HepG2 (cell line): ENCODE measurements around the gene MACROD2. TPM values are rescaled to one million over a fixed set of nuclear protein-coding genes. Genes with fewer than 3 reads are reported as not detected.

ENCODE experiments used
- BRD4 ChIP-seq: sonication (generic); formaldehyde crosslinking; IDR thresholded peaks from 2 replicates; pipeline ENCODE4 v1.4.0; 2020; ENCODE audit warnings: missing genetic modification reagents
- CAMTA2 ChIP-seq: sonication (generic); formaldehyde crosslinking; IDR thresholded peaks from 2 replicates; pipeline ENCODE4 v1.4.0; 2020; ENCODE audit warnings: mild to moderate bottlenecking, missing genetic modification reagents, borderline replicate concordance
- CSRNP1 ChIP-seq: sonication (generic); formaldehyde crosslinking; IDR thresholded peaks from 2 replicates; pipeline ENCODE4 v1.8.1; 2023; ENCODE audit warnings: mild to moderate bottlenecking, missing genetic modification reagents
- ELF3 ChIP-seq: IDR thresholded peaks from 2 replicates; pipeline ENCODE4 v1.6.1; 2016; ENCODE audit warnings: missing genetic modification reagents, missing compliant biosample characterization
- GMEB1 ChIP-seq: sonication (generic); formaldehyde crosslinking; IDR thresholded peaks from 2 replicates; pipeline ENCODE4 v1.5.1; 2020; ENCODE audit warnings: missing genetic modification reagents, mild to moderate bottlenecking, borderline replicate concordance
- GTF2F1 ChIP-seq: fragments of 150-350 bp; IDR thresholded peaks from 2 replicates; pipeline ENCODE4 v1.6.1; 2014; ENCODE audit warnings: low read length
- KDM3A ChIP-seq: IDR thresholded peaks from 2 replicates; pipeline ENCODE4 v1.6.1; 2018; ENCODE audit warnings: low read depth, missing compliant biosample characterization
- NONO ChIP-seq, 2 experiments: fragments of 450-650 bp in 1 of 2; sonication (generic) in 1 of 2; formaldehyde crosslinking in 1 of 2; IDR thresholded peaks in 1 of 2; conservative IDR thresholded peaks in 1 of 2; 2 replicates each; pipeline versions ENCODE4 v1.6.1 to v1.8.0; 2017 to 2022; ENCODE audit warnings: mild to moderate bottlenecking in 1 of 2, missing genetic modification reagents in 1 of 2, moderate library complexity in 1 of 2
- NR2F1 ChIP-seq, 2 experiments: fragments of 450-650 bp in 1 of 2; formaldehyde crosslinking in 1 of 2; IDR thresholded peaks; 2 replicates each; pipeline versions ENCODE4 v1.5.0 to v1.6.1; 2016 to 2020; ENCODE audit warnings: mild to moderate bottlenecking in 1 of 2, missing compliant biosample characterization in 1 of 2, missing genetic modification reagents in 1 of 2, moderate library complexity in 1 of 2
- SMAD9 ChIP-seq: sonication (generic); formaldehyde crosslinking; IDR thresholded peaks from 2 replicates; pipeline ENCODE4 v1.5.1; 2020; ENCODE audit warnings: mild to moderate bottlenecking, missing genetic modification reagents
- TOE1 ChIP-seq: sonication (generic); formaldehyde crosslinking; IDR thresholded peaks from 2 replicates; pipeline ENCODE4 v1.4.0; 2020; ENCODE audit warnings: mild to moderate bottlenecking, missing genetic modification reagents
- ZNF17 ChIP-seq: sonication (generic); formaldehyde crosslinking; IDR thresholded peaks from 2 replicates; pipeline ENCODE4 v1.5.0; 2020; ENCODE audit warnings: mild to moderate bottlenecking, missing genetic modification reagents
- ZNF788 ChIP-seq: sonication (generic); formaldehyde crosslinking; IDR thresholded peaks from 2 replicates; pipeline ENCODE4 v1.5.0; 2020; ENCODE audit warnings: mild to moderate bottlenecking, missing genetic modification reagents, borderline replicate concordance
- polyA plus RNA-seq, 8 experiments: library from polyadenylated mRNA; depleted of rRNA in 3 of 8; stranded (reverse) in 7 of 8; unstranded in 1 of 8; fragments of >200 nt; fragmentation: Illumina TruSeq in 4 of 8; extraction: Trizol in 4 of 8; gene quantifications; 2 replicates each; pipeline versions ENCODE4 v1.2.1 to v1.2.3, GENCODE V29; 2011 to 2016; ENCODE audit warnings: low read depth in 4 of 8, missing spikeins in 1 of 8, mixed read lengths in 1 of 8; ENCODE audit not compliant: insufficient read depth in 1 of 8
- total RNA-seq, 5 experiments: library from RNA; depleted of rRNA; stranded (reverse); fragments of >200 nt; fragmentation: Illumina TruSeq; extraction: Trizol; gene quantifications; 2 replicates each; pipeline ENCODE4 v1.2.3, GENCODE V29; 2016; ENCODE audit warnings: low read depth in 1 of 5
- TF ChIP-seq, protein P1 (sequence below): sonication (generic); formaldehyde crosslinking; IDR thresholded peaks from 2 replicates; pipeline ENCODE4 v1.5.0; 2020; ENCODE audit warnings: mild to moderate bottlenecking, missing genetic modification reagents
- TF ChIP-seq, protein P2 (sequence below): sonication (generic); formaldehyde crosslinking; IDR thresholded peaks from 2 replicates; pipeline ENCODE4 v1.8.0; 2022; ENCODE audit warnings: low read depth, missing genetic modification reagents
- TF ChIP-seq, protein P3 (sequence below): sonication (generic); formaldehyde crosslinking; IDR thresholded peaks from 2 replicates; pipeline ENCODE4 v1.5.1; 2020; ENCODE audit warnings: mild to moderate bottlenecking, missing genetic modification reagents, borderline replicate concordance

The MACROD2 gene
- total and polyA plus RNA-seq, 2 of the 13 experiments (the other 11 are each of a cell fraction or from before 2014, with no cell fraction given) = 0.13 to 0.51 TPM

DNA sequence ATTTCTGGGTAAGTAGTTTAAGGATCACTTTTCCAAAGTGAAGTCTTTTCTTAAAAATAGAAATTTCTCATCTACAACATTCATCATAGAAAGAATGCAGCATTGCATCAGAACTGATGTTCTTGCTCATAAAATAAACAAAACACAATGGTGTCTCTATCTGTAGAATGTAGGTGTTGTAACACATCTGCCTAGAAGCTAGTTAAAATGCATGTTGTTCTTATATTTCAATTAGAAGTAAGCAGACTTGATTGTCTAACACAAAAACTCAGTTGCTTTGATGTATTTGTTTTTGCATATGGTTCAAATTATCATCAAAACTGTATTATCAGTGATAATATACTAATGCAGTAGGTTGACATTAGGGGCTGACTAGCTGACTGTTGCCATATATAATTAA, 996.8 kb downstream of the MACROD2 start (continued):
- TF ChIP-seq, protein P1, sequence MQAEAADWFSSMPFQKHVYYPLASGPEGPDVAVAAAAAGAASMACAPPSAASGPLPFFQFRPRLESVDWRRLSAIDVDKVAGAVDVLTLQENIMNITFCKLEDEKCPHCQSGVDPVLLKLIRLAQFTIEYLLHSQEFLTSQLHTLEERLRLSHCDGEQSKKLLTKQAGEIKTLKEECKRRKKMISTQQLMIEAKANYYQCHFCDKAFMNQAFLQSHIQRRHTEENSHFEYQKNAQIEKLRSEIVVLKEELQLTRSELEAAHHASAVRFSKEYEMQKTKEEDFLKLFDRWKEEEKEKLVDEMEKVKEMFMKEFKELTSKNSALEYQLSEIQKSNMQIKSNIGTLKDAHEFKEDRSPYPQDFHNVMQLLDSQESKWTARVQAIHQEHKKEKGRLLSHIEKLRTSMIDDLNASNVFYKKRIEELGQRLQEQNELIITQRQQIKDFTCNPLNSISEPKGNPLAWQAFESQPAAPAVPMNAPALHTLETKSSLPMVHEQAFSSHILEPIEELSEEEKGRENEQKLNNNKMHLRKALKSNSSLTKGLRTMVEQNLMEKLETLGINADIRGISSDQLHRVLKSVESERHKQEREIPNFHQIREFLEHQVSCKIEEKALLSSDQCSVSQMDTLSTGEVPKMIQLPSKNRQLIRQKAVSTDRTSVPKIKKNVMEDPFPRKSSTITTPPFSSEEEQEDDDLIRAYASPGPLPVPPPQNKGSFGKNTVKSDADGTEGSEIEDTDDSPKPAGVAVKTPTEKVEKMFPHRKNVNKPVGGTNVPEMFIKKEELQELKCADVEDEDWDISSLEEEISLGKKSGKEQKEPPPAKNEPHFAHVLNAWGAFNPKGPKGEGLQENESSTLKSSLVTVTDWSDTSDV (CRISPR knock-in tag) = no peak
- TF ChIP-seq TOE1 (CRISPR knock-in tag) = no peak
- TF ChIP-seq CSRNP1 = no peak
- TF ChIP-seq ZNF17 (CRISPR knock-in tag) = no peak
- no peak for TF ChIP-seq CAMTA2
- TF ChIP-seq, protein P2, sequence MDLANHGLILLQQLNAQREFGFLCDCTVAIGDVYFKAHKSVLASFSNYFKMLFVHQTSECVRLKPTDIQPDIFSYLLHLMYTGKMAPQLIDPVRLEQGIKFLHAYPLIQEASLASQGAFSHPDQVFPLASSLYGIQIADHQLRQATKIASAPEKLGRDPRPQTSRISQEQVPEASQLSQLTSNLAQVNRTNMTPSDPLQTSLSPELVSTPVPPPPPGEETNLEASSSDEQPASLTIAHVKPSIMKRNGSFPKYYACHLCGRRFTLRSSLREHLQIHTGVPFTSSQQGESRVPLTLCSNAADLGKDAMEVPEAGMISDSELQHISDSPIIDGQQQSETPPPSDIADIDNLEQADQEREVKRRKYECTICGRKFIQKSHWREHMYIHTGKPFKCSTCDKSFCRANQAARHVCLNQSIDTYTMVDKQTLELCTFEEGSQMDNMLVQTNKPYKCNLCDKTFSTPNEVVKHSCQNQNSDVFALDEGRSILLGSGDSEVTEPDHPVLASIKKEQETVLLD (CRISPR knock-in tag) = no peak; the same call in 1 of the 2 replicates
- TF ChIP-seq NR2F1 (CRISPR knock-in tag; IDR thresholded peaks at IDR 0.05) = no peak
- TF ChIP-seq ZNF788 (CRISPR knock-in tag) = no peak
- no peak for TF ChIP-seq GMEB1
- peak; percentile 46 for TF ChIP-seq ELF3 (CRISPR knock-in tag)
- TF ChIP-seq, protein P3, sequence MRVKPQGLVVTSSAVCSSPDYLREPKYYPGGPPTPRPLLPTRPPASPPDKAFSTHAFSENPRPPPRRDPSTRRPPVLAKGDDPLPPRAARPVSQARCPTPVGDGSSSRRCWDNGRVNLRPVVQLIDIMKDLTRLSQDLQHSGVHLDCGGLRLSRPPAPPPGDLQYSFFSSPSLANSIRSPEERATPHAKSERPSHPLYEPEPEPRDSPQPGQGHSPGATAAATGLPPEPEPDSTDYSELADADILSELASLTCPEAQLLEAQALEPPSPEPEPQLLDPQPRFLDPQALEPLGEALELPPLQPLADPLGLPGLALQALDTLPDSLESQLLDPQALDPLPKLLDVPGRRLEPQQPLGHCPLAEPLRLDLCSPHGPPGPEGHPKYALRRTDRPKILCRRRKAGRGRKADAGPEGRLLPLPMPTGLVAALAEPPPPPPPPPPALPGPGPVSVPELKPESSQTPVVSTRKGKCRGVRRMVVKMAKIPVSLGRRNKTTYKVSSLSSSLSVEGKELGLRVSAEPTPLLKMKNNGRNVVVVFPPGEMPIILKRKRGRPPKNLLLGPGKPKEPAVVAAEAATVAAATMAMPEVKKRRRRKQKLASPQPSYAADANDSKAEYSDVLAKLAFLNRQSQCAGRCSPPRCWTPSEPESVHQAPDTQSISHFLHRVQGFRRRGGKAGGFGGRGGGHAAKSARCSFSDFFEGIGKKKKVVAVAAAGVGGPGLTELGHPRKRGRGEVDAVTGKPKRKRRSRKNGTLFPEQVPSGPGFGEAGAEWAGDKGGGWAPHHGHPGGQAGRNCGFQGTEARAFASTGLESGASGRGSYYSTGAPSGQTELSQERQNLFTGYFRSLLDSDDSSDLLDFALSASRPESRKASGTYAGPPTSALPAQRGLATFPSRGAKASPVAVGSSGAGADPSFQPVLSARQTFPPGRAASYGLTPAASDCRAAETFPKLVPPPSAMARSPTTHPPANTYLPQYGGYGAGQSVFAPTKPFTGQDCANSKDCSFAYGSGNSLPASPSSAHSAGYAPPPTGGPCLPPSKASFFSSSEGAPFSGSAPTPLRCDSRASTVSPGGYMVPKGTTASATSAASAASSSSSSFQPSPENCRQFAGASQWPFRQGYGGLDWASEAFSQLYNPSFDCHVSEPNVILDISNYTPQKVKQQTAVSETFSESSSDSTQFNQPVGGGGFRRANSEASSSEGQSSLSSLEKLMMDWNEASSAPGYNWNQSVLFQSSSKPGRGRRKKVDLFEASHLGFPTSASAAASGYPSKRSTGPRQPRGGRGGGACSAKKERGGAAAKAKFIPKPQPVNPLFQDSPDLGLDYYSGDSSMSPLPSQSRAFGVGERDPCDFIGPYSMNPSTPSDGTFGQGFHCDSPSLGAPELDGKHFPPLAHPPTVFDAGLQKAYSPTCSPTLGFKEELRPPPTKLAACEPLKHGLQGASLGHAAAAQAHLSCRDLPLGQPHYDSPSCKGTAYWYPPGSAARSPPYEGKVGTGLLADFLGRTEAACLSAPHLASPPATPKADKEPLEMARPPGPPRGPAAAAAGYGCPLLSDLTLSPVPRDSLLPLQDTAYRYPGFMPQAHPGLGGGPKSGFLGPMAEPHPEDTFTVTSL = peak; percentile 63; the same call in 1 of the 2 replicates
- TF ChIP-seq KDM3A (CRISPR knock-in tag) = no peak
- no peak for TF ChIP-seq GTF2F1
- TF ChIP-seq SMAD9 (CRISPR knock-in tag) = no peak
- no peak for TF ChIP-seq BRD4 (CRISPR knock-in tag)
- no peak for TF ChIP-seq NONO (IDR thresholded peaks at IDR 0.05)
- no peak for TF ChIP-seq NONO (CRISPR knock-in tag; conservative IDR thresholded peaks at IDR 0.05)
